Ovary (tissue), 9 donors: ENCODE data around the gene OOSP1. TPM values are rescaled to one million over a fixed set of nuclear protein-coding genes. Genes with fewer than 3 reads are reported as not detected.

Experiments used
- DNase-seq, 5 donors: peaks; one replicate each; pipeline ENCODE4 v3.0.0-alpha.2; 2019 to 2020
- H3K27ac ChIP-seq, 2 donors: fragments of 200-600 bp; one replicate each; pipeline versions ENCODE4 v1.5.1 to v1.8.0; 2019 to 2022
- H3K27me3 ChIP-seq: fragments of 200-600 bp; one replicate; pipeline ENCODE4 v1.8.0; 2022
- H3K36me3 ChIP-seq: fragments of 200-600 bp; sonication (generic); one replicate; pipeline ENCODE4 v1.5.1; 2019
- H3K4me1 ChIP-seq: one replicate; pipeline ENCODE4 v1.8.1; 2013; ENCODE audit warnings: mild to moderate bottlenecking, moderate library complexity; ENCODE audit not compliant: insufficient read depth
- H3K4me3 ChIP-seq: fragments of 200-600 bp; sonication (generic); one replicate; pipeline ENCODE4 v1.5.1; 2017
- H3K9me3 ChIP-seq, 2 donors: fragments of 200-600 bp in 1 of 2; sonication (generic) in 1 of 2; one replicate each; pipeline versions ENCODE4 v1.5.1 to v1.8.1; 2013 to 2019; ENCODE audit warnings: mild to moderate bottlenecking in 1 of 2, moderate library complexity in 1 of 2
- EP300 ChIP-seq: sonication (generic); formaldehyde crosslinking; IDR thresholded peaks from one replicate; pipeline ENCODE4 v1.6.1; 2017; ENCODE audit warnings: antibody characterized with exemption
- POLR2A ChIP-seq: fragments of 450-650 bp; IDR thresholded peaks from one replicate; pipeline ENCODE4 v1.6.1; 2017; ENCODE audit warnings: antibody characterized with exemption, mild to moderate bottlenecking, moderate library complexity
- WGBS, 3 donors: extraction: QIAGEN DNeasy Blood & Tissue Kit in 1 of 3; methylation state at CpG; one replicate each; pipeline versions ENCODE4 v1.1.5 to v1.1.7; 2013 to 2017; 5-methylcytosine and 5-hydroxymethylcytosine counted together
- intact Hi-C, 4 donors: fragments of 100-400 bp; cut with DNase I; formaldehyde crosslinking; loops; one replicate each; pipeline versions ENCODE4 v1.11.0 to v1.15.1; 2022 to 2023
- polyA plus RNA-seq, 2 donors: library from polyadenylated mRNA; stranded (reverse); fragments of 200-250 nt in 1 of 2; fragments of 350-450 nt in 1 of 2; fragmentation: Illumina TruSeq in 1 of 2; extraction: RNeasy Lipid Tissue Mini Kit (QIAGEN cat#74804) in 1 of 2; gene quantifications; one replicate each; pipeline ENCODE4 v1.2.3, GENCODE V29; 2013 to 2014
- total RNA-seq, 7 donors: library from RNA; depleted of rRNA in 2 of 7; stranded (reverse); fragments of >200 nt in 2 of 7; fragmentation: NEBNext Ultra II Directional in 3 of 7; extraction: Animal tissue kit (Norgen Biotek cat#: 25700) in 3 of 7; gene quantifications; one replicate each; pipeline versions ENCODE4 v1.1.0 to v1.2.4, GENCODE V29; 2016 to 2023
- TF ChIP-seq, protein P1 (sequence below), 3 donors: fragments of 450-650 bp in 2 of 3; fragments of 200-600 bp in 1 of 3; IDR thresholded peaks; one replicate each; pipeline versions ENCODE4 v1.5.1 to v1.8.0; 2016 to 2022; ENCODE audit warnings: antibody characterized with exemption in 3 of 3, mild to moderate bottlenecking in 1 of 3
- donor health status: DM: no; HTN: no; CAD: no; lungs with moderate emphysema.
- donor health status: DM: no; HTN: no; CAD: no.
- donor health status: Bipolar disorder and iron deficiency.
- donor health status: DM: yes; HTN: yes; CAD: no.
- donor health status: DM: no; HTN: no; CAD: no.
- donor health status: DM: yes; HTN: yes; CAD: no.

The OOSP1 gene
- total and polyA plus RNA-seq, 9 donors: not detected

GRCh38 chr11:59966201-59966600 is 28.0 kb downstream of the OOSP1 start:
- no peak for TF ChIP-seq POLR2A
- no peak for TF ChIP-seq EP300
- TF ChIP-seq, protein P1, sequence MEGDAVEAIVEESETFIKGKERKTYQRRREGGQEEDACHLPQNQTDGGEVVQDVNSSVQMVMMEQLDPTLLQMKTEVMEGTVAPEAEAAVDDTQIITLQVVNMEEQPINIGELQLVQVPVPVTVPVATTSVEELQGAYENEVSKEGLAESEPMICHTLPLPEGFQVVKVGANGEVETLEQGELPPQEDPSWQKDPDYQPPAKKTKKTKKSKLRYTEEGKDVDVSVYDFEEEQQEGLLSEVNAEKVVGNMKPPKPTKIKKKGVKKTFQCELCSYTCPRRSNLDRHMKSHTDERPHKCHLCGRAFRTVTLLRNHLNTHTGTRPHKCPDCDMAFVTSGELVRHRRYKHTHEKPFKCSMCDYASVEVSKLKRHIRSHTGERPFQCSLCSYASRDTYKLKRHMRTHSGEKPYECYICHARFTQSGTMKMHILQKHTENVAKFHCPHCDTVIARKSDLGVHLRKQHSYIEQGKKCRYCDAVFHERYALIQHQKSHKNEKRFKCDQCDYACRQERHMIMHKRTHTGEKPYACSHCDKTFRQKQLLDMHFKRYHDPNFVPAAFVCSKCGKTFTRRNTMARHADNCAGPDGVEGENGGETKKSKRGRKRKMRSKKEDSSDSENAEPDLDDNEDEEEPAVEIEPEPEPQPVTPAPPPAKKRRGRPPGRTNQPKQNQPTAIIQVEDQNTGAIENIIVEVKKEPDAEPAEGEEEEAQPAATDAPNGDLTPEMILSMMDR (IDR thresholded peaks at IDR 0.05): no peak
- Histone ChIP-seq H3K36me3 (no peaks in the 10 kb centered on the region), H3K4me3 (no peak overlapping the region), H3K4me1 (peaks cover 3% of the 10 kb centered on the region), H3K27me3 (no peaks in the 10 kb centered on the region), H3K27ac (no peak overlapping the region), H3K9me3 (no peaks in the 10 kb centered on the region)
- WGBS, 3 donors: 88 to 94% (median 92%) methylated on average over 3 of the region's 3 CpGs
- intact Hi-C loops: no loop called here
- DNase-seq: no peak

DNA sequence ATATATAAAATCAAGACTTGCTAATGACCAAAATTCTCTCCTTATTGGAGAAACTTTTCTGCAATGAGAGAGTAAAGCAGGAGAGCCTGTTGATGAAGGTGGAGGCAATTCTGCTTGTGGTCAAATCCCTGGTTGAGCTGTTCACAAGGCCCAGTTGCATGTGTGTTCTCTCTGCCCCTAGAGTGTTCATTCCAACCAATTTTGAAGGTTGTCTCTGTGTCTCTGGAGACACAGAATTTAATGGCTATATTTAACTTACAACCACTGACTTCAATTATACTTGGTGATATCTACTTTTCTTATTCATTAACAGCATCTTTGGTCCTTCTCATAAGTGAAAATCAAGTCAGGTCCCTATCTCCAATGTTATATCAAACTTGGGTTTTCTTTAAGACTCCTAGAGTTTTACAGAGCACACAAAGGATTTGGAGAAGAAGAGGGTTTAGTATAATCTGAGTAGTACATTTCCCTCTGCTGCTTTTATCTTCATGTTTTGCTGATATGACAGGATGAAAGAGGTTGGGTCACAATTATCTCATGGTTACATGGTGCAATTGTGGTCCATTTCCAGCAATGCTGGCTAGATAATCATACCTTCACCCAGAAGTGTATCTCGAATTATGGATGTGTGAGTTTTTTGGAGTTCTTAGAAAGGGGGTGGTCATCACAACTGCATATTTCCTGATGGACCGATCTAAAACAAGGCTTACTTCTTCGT is 29.6 kb downstream of the OOSP1 start:
- DNase-seq: no peak
- Histone ChIP-seq H3K4me3 (no peak overlapping the region), H3K36me3 (no peaks in the 10 kb centered on the region), H3K27ac (no peak overlapping the region), H3K9me3 (no peaks in the 10 kb centered on the region), H3K4me1 (peaks cover 3% of the 10 kb centered on the region), H3K27me3 (no peaks in the 10 kb centered on the region)
- intact Hi-C loops: no loop called here
- TF ChIP-seq, protein P1 (IDR thresholded peaks at IDR 0.05): no peak
- TF ChIP-seq EP300 (no peak), POLR2A (no peak)
- 94 to 95% (median 94%) methylated on average over 3 of the region's 3 CpGs for WGBS, 3 donors

DNA sequence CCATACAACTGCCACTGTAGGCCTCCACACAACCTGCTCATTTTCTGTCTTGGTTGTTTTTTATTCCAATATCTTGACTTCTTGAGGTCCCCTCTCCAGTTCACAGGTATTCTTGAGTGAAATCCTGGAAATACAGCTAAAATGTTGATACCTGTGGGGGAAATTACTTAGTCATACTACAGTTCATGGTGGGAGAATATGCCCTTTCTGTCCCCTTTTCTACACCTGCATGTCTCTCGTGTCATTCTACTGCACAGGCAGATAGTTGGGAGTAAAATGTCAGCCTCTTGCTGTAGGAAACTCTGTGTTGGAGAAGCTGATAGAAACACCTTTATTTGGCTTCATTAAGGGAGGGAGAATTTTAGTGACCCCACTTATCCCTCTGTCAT is 30.2 kb downstream of the OOSP1 start:
- DNase-seq: no peak
- Histone ChIP-seq H3K4me3 (no peak overlapping the region), H3K9me3 (no peaks in the 10 kb centered on the region), H3K27ac (no peak overlapping the region), H3K4me1 (peaks cover 3% of the 10 kb centered on the region), H3K27me3 (no peaks in the 10 kb centered on the region), H3K36me3 (no peaks in the 10 kb centered on the region)
- TF ChIP-seq, protein P1 (IDR thresholded peaks at IDR 0.05): no peak
- TF ChIP-seq EP300: no peak
- no peak for TF ChIP-seq POLR2A
- intact Hi-C loops: no loop called here
- 81 to 95% (median 89%) methylated on average over 1 of the region's 1 CpG for WGBS, 3 donors

DNA sequence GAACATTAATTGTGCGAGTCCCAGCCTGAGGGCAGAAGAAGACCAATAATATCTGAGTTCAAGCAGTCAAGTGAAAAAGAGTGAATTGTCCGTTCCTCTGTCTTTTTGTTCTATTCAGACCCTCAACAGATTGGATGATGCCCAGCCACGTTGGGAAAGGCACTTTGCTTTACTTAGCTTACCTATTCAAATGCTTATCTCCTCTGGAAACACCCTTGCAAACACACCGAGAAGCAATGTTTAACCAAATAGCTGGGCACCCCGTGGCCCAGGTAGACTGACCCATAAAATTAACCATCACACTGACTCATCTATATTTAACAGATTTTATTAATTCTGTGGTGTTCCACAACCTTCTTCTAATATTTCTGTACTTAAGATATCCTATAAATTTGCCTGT is 34.9 kb downstream of the OOSP1 start:
- no peak overlapping the region for H3K27ac ChIP-seq
- H3K4me1 ChIP-seq: no peaks in the 10 kb centered on the region
- H3K36me3 ChIP-seq: no peaks in the 10 kb centered on the region
- DNase-seq: no peak
- 68 to 76% (median 76%) methylated on average over 5 of the region's 5 CpGs for WGBS, 3 donors
- intact Hi-C loops: no loop called here
- H3K9me3 ChIP-seq: no peaks in the 10 kb centered on the region
- no peak overlapping the region for H3K4me3 ChIP-seq
- TF ChIP-seq, protein P1 (IDR thresholded peaks at IDR 0.05): no peak
- TF ChIP-seq POLR2A (no peak), EP300 (no peak)
- no peaks in the 10 kb centered on the region for H3K27me3 ChIP-seq
